GM12878 (cell line): ENCODE measurements around the gene TMEM63C. TPM values are rescaled to one million over a fixed set of nuclear protein-coding genes. Genes with fewer than 3 reads are reported as not detected.

ENCODE experiments used
- ATAC-seq: fragments of 200-7000 bp; cut with Tn5 transposase; 3 replicates; pipeline ENCODE4 v1.9.1; 2020; ENCODE audit warnings: mild to moderate bottlenecking, moderate library complexity
- BruUV-seq: library from RNA; stranded (reverse); fragments of 400-500 nt; replicated peaks from 2 replicates; lab custom pipeline; 2021; lab: Mats Ljungman, UMichigan
- CTCF ChIA-PET: fragments of 300-600 bp; sonication (Branson Sonifier 250); formaldehyde crosslinking; extraction: SDS; loops from one replicate; lab custom pipeline; 2021; ENCODE audit warnings: inconsistent platforms; lab: Yijun Ruan, JAX
- POLR2A ChIA-PET: fragments of 350-600 bp; formaldehyde crosslinking; extraction: SDS; loops from one replicate; lab custom pipeline; 2021; ENCODE audit warnings: inconsistent platforms; lab: Charles Lee
- RAD21 ChIA-PET: fragments of 300-600 bp; sonication (Branson Sonifier 250); formaldehyde crosslinking; loops from one replicate; lab custom pipeline; 2023; ENCODE audit warnings: antibody characterized with exemption; ENCODE audit not compliant: unreplicated experiment; lab: Charles Lee
- SMC1A ChIA-PET: fragments of 300-600 bp; sonication (Branson Sonifier 250); formaldehyde crosslinking; loops from one replicate; lab custom pipeline; 2023; ENCODE audit not compliant: unreplicated experiment, uncharacterized antibody; lab: Charles Lee
- DNase-seq: peaks from one replicate; pipeline ENCODE4 v3.0.0-alpha.2; 2011; ENCODE audit warnings: low read depth, low spot score
- FAIRE-seq: peaks from 3 replicates; lab custom pipeline; 2011; peaks lifted over from hg19 to GRCh38; lab: Jason Lieb, UNC
- H2AFZ ChIP-seq: 2 replicates; pipeline ENCODE4 v1.6.0; 2011; ENCODE audit warnings: low read depth, low read length, control low read depth; ENCODE audit not compliant: control insufficient read depth
- H3K27ac ChIP-seq: 2 replicates; pipeline ENCODE4 v1.5.1; 2011; ENCODE audit warnings: control low read depth; ENCODE audit not compliant: control insufficient read depth, insufficient read depth
- H3K27me3 ChIP-seq, 2 experiments: replicated peaks in 1 of 2; 2 replicates each; pipeline versions ENCODE4 v1.6.0 to v1.6.1; 2011; ENCODE audit warnings: low read length in 1 of 2; ENCODE audit not compliant: control insufficient read depth in 2 of 2, insufficient read depth in 2 of 2
- H3K36me3 ChIP-seq, 2 experiments: 2 replicates each; pipeline ENCODE4 v1.5.1; 2011; ENCODE audit warnings: low read length in 1 of 2; ENCODE audit not compliant: control insufficient read depth in 2 of 2, insufficient read depth in 2 of 2
- H3K4me1 ChIP-seq: 2 replicates; pipeline ENCODE4 v1.6.1; 2011; ENCODE audit warnings: mild to moderate bottlenecking, low read length, moderate library complexity, mixed read lengths; ENCODE audit not compliant: control insufficient read depth, insufficient read depth
- H3K4me2 ChIP-seq: 2 replicates; pipeline ENCODE4 v1.6.0; 2011; ENCODE audit warnings: control low read depth; ENCODE audit not compliant: control insufficient read depth, insufficient read depth
- H3K4me3 ChIP-seq: fragments of 200-600 bp; sonication (generic); 2 replicates; pipeline ENCODE4 v1.5.1; 2016
- H3K79me2 ChIP-seq: 2 replicates; pipeline ENCODE4 v1.6.0; 2011; ENCODE audit warnings: low read length; ENCODE audit not compliant: control insufficient read depth, insufficient read depth
- H3K9ac ChIP-seq: 2 replicates; pipeline ENCODE4 v1.8.0; 2011; ENCODE audit warnings: low read length, control low read depth, mixed read lengths; ENCODE audit not compliant: control insufficient read depth, insufficient read depth
- H3K9me3 ChIP-seq: replicated peaks from 3 replicates; pipeline ENCODE4 v1.5.1; 2011; ENCODE audit warnings: mild to moderate bottlenecking, low read length; ENCODE audit not compliant: control insufficient read depth, insufficient read depth
- H4K20me1 ChIP-seq: 2 replicates; pipeline ENCODE4 v1.6.0; 2011; ENCODE audit not compliant: control insufficient read depth, insufficient read depth
- BACH1 ChIP-seq: fragments of 450-650 bp; IDR thresholded peaks from 2 replicates; pipeline ENCODE4 v1.6.1; 2017; ENCODE audit warnings: mild to moderate bottlenecking, borderline replicate concordance
- BMI1 ChIP-seq: fragments of 450-650 bp; IDR thresholded peaks from 2 replicates; pipeline ENCODE4 v1.6.1; 2016; ENCODE audit warnings: mild to moderate bottlenecking, moderate library complexity, borderline replicate concordance
- CHD2 ChIP-seq: IDR thresholded peaks from 2 replicates; pipeline ENCODE4 v1.6.1; 2011; ENCODE audit warnings: low read depth, low read length, improper control_type of control experiment, borderline replicate concordance
- DPF2 ChIP-seq: fragments of 450-650 bp; IDR thresholded peaks from 2 replicates; pipeline ENCODE4 v1.6.1; 2017; ENCODE audit warnings: mild to moderate bottlenecking
- FOXM1 ChIP-seq: IDR thresholded peaks from 2 replicates; pipeline ENCODE4 v1.6.1; 2012; ENCODE audit warnings: low read depth, mild to moderate bottlenecking, inconsistent platforms, low read length, moderate library complexity
- HDAC2 ChIP-seq: fragments of 200-600 bp; sonication (generic); IDR thresholded peaks from 2 replicates; pipeline ENCODE4 v1.6.1; 2017
- HDGF ChIP-seq: fragments of 450-650 bp; IDR thresholded peaks from 2 replicates; pipeline ENCODE4 v1.6.1; 2016; ENCODE audit warnings: antibody characterized with exemption
- IRF4 ChIP-seq: IDR thresholded peaks from 2 replicates; pipeline ENCODE4 v1.6.1; 2011; ENCODE audit warnings: low read depth, low read length
- LARP7 ChIP-seq: fragments of 450-650 bp; IDR thresholded peaks from 2 replicates; pipeline ENCODE4 v1.6.1; 2017; ENCODE audit warnings: mild to moderate bottlenecking
- RB1 ChIP-seq: fragments of 450-650 bp; formaldehyde crosslinking; IDR thresholded peaks from 2 replicates; pipeline ENCODE4 v1.6.1; 2017; ENCODE audit warnings: mild to moderate bottlenecking, borderline replicate concordance
- RCOR1 ChIP-seq: conservative IDR thresholded peaks from 2 replicates; pipeline ENCODE4 v1.6.1; 2012; ENCODE audit warnings: low read depth, low read length, improper control_type of control experiment
- SREBF2 ChIP-seq: IDR thresholded peaks from 2 replicates; pipeline ENCODE4 v1.6.1; 2012; ENCODE audit warnings: mild to moderate bottlenecking, low read length
- TAF1 ChIP-seq: IDR thresholded peaks from 2 replicates; pipeline ENCODE4 v1.6.1; 2011; ENCODE audit warnings: mild to moderate bottlenecking, low read depth, low read length, borderline replicate concordance
- WRNIP1 ChIP-seq: IDR thresholded peaks from 2 replicates; pipeline ENCODE4 v1.6.1; 2011; ENCODE audit warnings: low read depth, low read length, improper control_type of control experiment, borderline replicate concordance
- YY1 ChIP-seq: IDR thresholded peaks from 2 replicates; pipeline ENCODE4 v1.6.1; 2011; ENCODE audit warnings: low read depth, mild to moderate bottlenecking, low read length
- WGBS: methylation state at CpG from one replicate; pipeline ENCODE4 v1.1.6; 2016; ENCODE audit warnings: low lambda C conversion rate; ENCODE audit not compliant: insufficient replicate concordance, insufficient coverage; ENCODE audit errors: missing lambda C conversion rate; 5-methylcytosine and 5-hydroxymethylcytosine counted together
- in situ Hi-C: fragments of 300-500 bp; cut with MboI; formaldehyde crosslinking; loops from 9 replicates; pipeline ENCODE4 v1.14.3; 2018; ENCODE audit warnings: mixed read lengths
- intact Hi-C: fragments of 100-400 bp; cut with micrococcal nuclease; formaldehyde crosslinking; loops from one replicate; pipeline ENCODE4 v1.14.2; 2022; ENCODE audit not compliant: unreplicated experiment
- polyA plus RNA-seq, 11 experiments: library from polyadenylated mRNA; depleted of rRNA in 4 of 11; unstranded in 6 of 11; stranded (reverse) in 5 of 11; fragments of >200 nt; fragmentation: Nextera tagmentation in 4 of 11; fragmentation: Illumina TruSeq in 1 of 11; extraction: Ambion mirVana in 4 of 11; extraction: Trizol in 1 of 11; gene quantifications; 1 replicate in 1 of 11; 2 replicates in 10 of 11; pipeline versions ENCODE4 v1.2.1 to v1.2.3, GENCODE V29; 2011 to 2016; ENCODE audit warnings: inconsistent platforms in 2 of 11, missing spikeins in 2 of 11, low read depth in 1 of 11
- total RNA-seq, 4 experiments: library from RNA; depleted of rRNA in 3 of 4; stranded (reverse); fragments of >200 nt in 3 of 4; fragmentation: Illumina TruSeq in 1 of 4; extraction: Trizol in 1 of 4; gene quantifications; 2 replicates each; pipeline versions ENCODE4 v1.2.1 to v1.2.3, GENCODE V29; 2013 to 2021
- TF ChIP-seq, protein P1 (sequence below): IDR thresholded peaks from 2 replicates; pipeline ENCODE4 v1.6.1; 2011; ENCODE audit warnings: low read depth, mild to moderate bottlenecking, low read length, moderate library complexity, borderline replicate concordance; ENCODE audit errors: extremely low read depth
- TF ChIP-seq, protein P2 (sequence below): fragments of 450-650 bp; IDR thresholded peaks from 2 replicates; pipeline ENCODE4 v1.6.1; 2016; ENCODE audit warnings: mild to moderate bottlenecking
- TF ChIP-seq, protein P3 (sequence below), 3 experiments: IDR thresholded peaks in 2 of 3; conservative IDR thresholded peaks in 1 of 3; 2 replicates each; pipeline ENCODE4 v1.5.1; 2011; ENCODE audit warnings: low read depth in 3 of 3, low read length in 3 of 3, mild to moderate bottlenecking in 3 of 3, control low read depth in 2 of 3, moderate library complexity in 2 of 3, inconsistent platforms in 1 of 3, mixed read lengths in 1 of 3; ENCODE audit not compliant: control insufficient read depth in 2 of 3, insufficient read depth in 1 of 3; ENCODE audit errors: extremely low read depth in 1 of 3

TMEM63C gene
- total and polyA plus RNA-seq, 10 of the 15 experiments (the other 5 are each of a cell fraction or from before 2014, with no cell fraction given): 0.06 to 1.3 (median 0.39) TPM; not detected in 4

DNA sequence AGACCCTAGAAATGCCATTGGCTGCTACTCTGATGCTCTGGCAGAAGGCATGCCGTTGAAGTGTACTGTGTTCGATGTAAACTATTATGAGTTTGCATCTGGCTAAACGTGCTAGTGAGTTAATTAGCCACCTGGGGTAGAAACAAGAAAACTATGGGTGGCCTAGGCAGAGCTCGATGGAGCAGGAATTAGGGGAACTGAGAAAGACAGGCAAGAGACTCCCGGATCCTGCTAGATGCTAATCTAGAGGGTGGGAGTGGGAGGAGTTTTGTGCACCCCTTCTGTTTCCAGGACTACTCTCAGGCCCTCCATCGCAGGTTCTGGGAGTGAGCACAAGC is 32.0 kb downstream of the TMEM63C start:
- H3K4me2 ChIP-seq: no peak overlapping the region
- ATAC-seq (no peak; the same call in 2 of the 3 replicates), FAIRE-seq (no peak), DNase-seq (no peak)
- H3K27me3 ChIP-seq: 0 out of 4 replicates have a peak, but pooled peaks cover 0 to 4% of the 10 kb centered on the region in 2 experiments
- ChIA-PET POLR2A (no interaction called here), RAD21 (interaction anchor here (0.6 to 3.7 kb wide), 15 partner anchors 18 to 337 kb away, joined by 3 to 29 read pairs (median 4); partner anchors contain the start of genes CIPC and TMEM63C), CTCF (interaction anchor here (0.7 to 5.6 kb wide), 27 partner anchors 9 to 343 kb away, joined by 3 to 73 read pairs (median 4); partner anchors contain the start of gene CIPC), SMC1A (interaction anchor here (0.6 to 3.1 kb wide), 10 partner anchors 14 to 337 kb away, joined by 3 to 21 read pairs (median 4); no protein-coding TSS in a partner anchor)
- no peak overlapping the region for H2AFZ ChIP-seq
- no peaks in the 10 kb centered on the region for H3K79me2 ChIP-seq
- H3K36me3 ChIP-seq: no peaks in the 10 kb centered on the region
- no peaks in the 10 kb centered on the region for H3K9me3 ChIP-seq
- BruUV-seq: no TSS peak
- H3K4me3 ChIP-seq: no peak overlapping the region
- in situ Hi-C loops: no loop called here
- WGBS: 19% methylated on average over 6 of the region's 6 CpGs
- H4K20me1 ChIP-seq: no peaks in the 10 kb centered on the region; the same call in 1 of the 2 replicates
- no peak overlapping the region for H3K27ac ChIP-seq
- H3K9ac ChIP-seq: no peak overlapping the region
- intact Hi-C loops: loop anchor here (1.0 to 5.0 kb wide), 2 partner anchors 15 to 61 kb away; no protein-coding TSS in a partner anchor
- no peaks in the 10 kb centered on the region for H3K4me1 ChIP-seq
- TF ChIP-seq RB1: no peak
- TF ChIP-seq IRF4: no peak
- no peak for TF ChIP-seq WRNIP1
- TF ChIP-seq TAF1: no peak
- TF ChIP-seq, protein P1, sequence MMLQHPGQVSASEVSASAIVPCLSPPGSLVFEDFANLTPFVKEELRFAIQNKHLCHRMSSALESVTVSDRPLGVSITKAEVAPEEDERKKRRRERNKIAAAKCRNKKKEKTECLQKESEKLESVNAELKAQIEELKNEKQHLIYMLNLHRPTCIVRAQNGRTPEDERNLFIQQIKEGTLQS: no peak
- no peak for TF ChIP-seq SREBF2
- TF ChIP-seq BACH1: no peak
- no peak for TF ChIP-seq CHD2
- TF ChIP-seq RCOR1: no peak
- TF ChIP-seq HDGF: no peak
- TF ChIP-seq LARP7: no peak
- TF ChIP-seq HDAC2: no peak
- TF ChIP-seq YY1: no peak
- TF ChIP-seq, protein P2, sequence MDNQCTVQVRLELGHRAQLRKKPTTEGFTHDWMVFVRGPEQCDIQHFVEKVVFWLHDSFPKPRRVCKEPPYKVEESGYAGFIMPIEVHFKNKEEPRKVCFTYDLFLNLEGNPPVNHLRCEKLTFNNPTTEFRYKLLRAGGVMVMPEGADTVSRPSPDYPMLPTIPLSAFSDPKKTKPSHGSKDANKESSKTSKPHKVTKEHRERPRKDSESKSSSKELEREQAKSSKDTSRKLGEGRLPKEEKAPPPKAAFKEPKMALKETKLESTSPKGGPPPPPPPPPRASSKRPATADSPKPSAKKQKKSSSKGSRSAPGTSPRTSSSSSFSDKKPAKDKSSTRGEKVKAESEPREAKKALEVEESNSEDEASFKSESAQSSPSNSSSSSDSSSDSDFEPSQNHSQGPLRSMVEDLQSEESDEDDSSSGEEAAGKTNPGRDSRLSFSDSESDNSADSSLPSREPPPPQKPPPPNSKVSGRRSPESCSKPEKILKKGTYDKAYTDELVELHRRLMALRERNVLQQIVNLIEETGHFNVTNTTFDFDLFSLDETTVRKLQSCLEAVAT: no peak
- TF ChIP-seq, protein P3, sequence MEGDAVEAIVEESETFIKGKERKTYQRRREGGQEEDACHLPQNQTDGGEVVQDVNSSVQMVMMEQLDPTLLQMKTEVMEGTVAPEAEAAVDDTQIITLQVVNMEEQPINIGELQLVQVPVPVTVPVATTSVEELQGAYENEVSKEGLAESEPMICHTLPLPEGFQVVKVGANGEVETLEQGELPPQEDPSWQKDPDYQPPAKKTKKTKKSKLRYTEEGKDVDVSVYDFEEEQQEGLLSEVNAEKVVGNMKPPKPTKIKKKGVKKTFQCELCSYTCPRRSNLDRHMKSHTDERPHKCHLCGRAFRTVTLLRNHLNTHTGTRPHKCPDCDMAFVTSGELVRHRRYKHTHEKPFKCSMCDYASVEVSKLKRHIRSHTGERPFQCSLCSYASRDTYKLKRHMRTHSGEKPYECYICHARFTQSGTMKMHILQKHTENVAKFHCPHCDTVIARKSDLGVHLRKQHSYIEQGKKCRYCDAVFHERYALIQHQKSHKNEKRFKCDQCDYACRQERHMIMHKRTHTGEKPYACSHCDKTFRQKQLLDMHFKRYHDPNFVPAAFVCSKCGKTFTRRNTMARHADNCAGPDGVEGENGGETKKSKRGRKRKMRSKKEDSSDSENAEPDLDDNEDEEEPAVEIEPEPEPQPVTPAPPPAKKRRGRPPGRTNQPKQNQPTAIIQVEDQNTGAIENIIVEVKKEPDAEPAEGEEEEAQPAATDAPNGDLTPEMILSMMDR (IDR thresholded peaks at IDR 0.05 in 2 of 3, conservative IDR thresholded peaks at IDR 0.05 in 1 of 3; ENCODE audit: control insufficient read depth in 2 of 3, extremely low read depth in 1 of 3, insufficient read depth in 1 of 3, low read depth in 3 of 3, low read length in 3 of 3): no peak
- TF ChIP-seq FOXM1: no peak
- TF ChIP-seq BMI1: no peak
- no peak for TF ChIP-seq DPF2
